ENCODE measurements around the gene GARS1.

GARS1 gene

DNA sequence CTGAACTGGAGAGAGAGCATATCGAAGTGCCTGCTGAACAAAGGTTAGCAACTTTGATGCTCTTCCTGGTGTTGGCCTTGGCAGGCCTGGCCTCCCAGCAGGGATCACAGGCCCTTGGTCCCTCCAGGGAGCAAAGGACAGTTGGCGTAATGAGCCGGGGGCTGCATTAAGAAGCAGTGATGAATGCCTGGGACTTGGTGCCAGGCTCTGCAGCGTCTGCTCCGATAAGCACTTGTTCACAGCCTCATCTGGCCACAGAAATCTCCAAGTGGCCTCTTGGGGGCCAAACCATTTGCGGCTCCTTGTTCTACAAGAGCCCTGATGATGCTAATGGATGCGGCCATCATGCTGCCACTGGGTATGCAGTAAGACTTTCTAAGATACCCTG is 55.7 kb downstream of the GARS1 start:
- WGBS = 93% methylated on average over 7 of the region's 7 CpGs
- Histone ChIP-seq H3K36me3 (ENCODE audit: control insufficient read depth in 1 of 2, insufficient read depth in 2 of 2, low read depth in 1 of 2, low read length in 2 of 2) (peaks cover 19 to 61% of the 10 kb centered on the region in 2 experiments), H3K18ac (ENCODE audit: low read depth in 1 of 2, low read length in 2 of 2) (no peak overlapping the region)

DNA sequence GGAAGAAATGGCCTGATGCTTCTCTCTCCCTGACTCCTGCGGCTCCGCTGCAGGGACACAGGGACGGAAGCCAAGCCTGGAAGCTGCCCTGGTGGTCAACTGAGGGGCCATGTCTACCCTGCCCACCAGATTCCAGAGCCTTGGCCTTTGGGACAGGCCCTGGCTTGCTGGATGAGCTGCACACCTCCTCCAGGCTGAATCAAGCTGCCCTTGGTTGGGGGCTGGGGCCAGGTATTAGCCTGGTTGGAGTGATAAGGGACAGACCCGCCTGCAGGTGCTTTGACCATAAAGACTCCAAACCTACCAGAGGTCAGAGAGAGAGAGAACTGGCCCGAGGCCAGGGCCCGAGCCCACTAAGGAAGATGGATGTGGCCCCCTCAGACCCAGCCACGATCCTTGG is 57.5 kb downstream of the GARS1 start:
- peaks cover 3 to 57% of the 10 kb centered on the region in 2 experiments for H3K36me3 ChIP-seq (ENCODE audit: control insufficient read depth in 1 of 2, insufficient read depth in 2 of 2, low read depth in 1 of 2, low read length in 2 of 2)

More for the DNA sequence above, 55.7 kb downstream of the GARS1 start:
- Histone ChIP-seq H3K4me2 (ENCODE audit: low read length, poor library complexity, severe bottlenecking) (no peak overlapping the region), H2BK5ac (ENCODE audit: low read depth, low read length, poor library complexity, severe bottlenecking) (no peak overlapping the region), H2BK120ac (ENCODE audit: low read depth, low read length) (no peak overlapping the region), H2AFZ (ENCODE audit: low read depth, low read length) (no peak overlapping the region), H3K14ac (ENCODE audit: low read length in 2 of 2) (no peak overlapping the region), H3K9ac (ENCODE audit: low read length) (no peak overlapping the region), H2BK15ac (ENCODE audit: low read depth, poor library complexity, severe bottlenecking) (no peak overlapping the region), H3K9me3 (ENCODE audit: control insufficient read depth, low read length) (no peaks in the 10 kb centered on the region), H3K4me3 (ENCODE audit: insufficient read depth in 1 of 2, low read depth in 1 of 2, low read length in 2 of 2) (no peak overlapping the region), H2AK5ac (ENCODE audit: low read length, severe bottlenecking) (no peak overlapping the region), H3K79me1 (replicated peaks; ENCODE audit: low read length, poor library complexity, severe bottlenecking) (peaks cover 5% of the 10 kb centered on the region), H3K4ac (ENCODE audit: low read depth in 1 of 2, low read length in 2 of 2) (no peak overlapping the region), H3K4me1 (ENCODE audit: control insufficient read depth, insufficient read depth, low read depth, low read length) (peaks cover 3% of the 10 kb centered on the region), H2BK12ac (ENCODE audit: low read length in 2 of 2) (no peak overlapping the region), H4K8ac (ENCODE audit: low read length) (no peak overlapping the region), H4K91ac (ENCODE audit: low read length) (no peak overlapping the region), H3K27me3 (ENCODE audit: control insufficient read depth in 1 of 2, insufficient read depth in 1 of 2, low read length in 2 of 2) (peaks cover 0 to 3% of the 10 kb centered on the region in 2 experiments), H3K23ac (ENCODE audit: low read length in 2 of 2) (no peak overlapping the region), H3K27ac (ENCODE audit: low read length, poor library complexity, severe bottlenecking) (no peak overlapping the region)
- DNase-seq = no peak

DNA sequence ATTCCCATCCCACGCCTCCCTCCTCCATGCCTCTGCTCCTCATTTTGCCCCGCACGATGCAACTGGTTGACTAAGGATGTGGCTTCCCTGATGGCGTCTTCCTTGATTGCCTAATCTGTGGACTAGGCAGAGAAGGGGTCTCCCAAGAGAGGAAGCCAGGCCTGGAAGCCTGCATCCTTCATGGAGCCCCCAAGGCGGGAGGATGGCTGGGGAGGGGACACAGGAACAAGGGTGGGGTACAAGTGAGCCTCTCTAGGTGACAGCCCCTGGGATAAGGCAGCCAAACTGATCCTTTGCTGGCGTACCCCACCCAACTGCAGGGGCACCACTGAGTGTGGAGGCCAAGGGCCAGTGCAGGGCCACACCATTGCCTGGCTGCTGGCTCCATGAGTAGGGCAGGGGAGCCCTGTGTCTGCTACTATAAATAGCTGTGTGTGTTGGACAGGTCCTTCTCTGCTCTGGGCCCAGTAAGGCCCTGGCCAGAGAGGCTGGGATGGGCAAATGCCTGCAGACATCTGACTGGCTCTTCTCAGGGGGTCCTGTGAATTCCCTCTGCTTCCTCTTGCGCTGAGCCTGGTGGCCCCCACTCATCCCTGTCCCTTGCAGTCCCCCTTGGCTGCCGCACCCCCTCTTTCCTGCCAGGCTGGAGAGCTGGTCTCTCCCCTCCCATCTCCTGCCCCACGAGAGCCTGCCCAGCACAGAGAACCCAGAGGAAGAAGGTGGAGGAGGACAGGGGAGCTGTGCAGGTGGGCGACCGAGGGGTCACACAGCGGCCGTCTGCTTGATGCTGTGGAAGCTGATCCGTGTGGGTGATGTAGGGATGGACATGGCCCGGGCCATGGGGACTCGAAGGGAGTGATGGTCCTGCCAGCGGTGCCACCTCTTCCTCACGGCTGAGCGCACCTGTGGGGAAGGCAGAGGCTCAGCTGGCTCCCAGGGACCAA is 58.3 kb downstream of the GARS1 start:
- Histone ChIP-seq H3K4me1 (ENCODE audit: control insufficient read depth, insufficient read depth, low read depth, low read length) (no peaks in the 10 kb centered on the region), H2BK5ac (ENCODE audit: low read depth, low read length, poor library complexity, severe bottlenecking) (no peak overlapping the region), H3K27ac (ENCODE audit: low read length, poor library complexity, severe bottlenecking) (no peak overlapping the region), H3K14ac (ENCODE audit: low read length in 2 of 2) (no peak overlapping the region), H3K23ac (ENCODE audit: low read length in 2 of 2) (no peak overlapping the region), H3K36me3 (ENCODE audit: control insufficient read depth in 1 of 2, insufficient read depth in 2 of 2, low read depth in 1 of 2, low read length in 2 of 2) (peaks cover 0 to 54% of the 10 kb centered on the region in 2 experiments), H3K4ac (ENCODE audit: low read depth in 1 of 2, low read length in 2 of 2) (no peak overlapping the region), H2AK5ac (ENCODE audit: low read length, severe bottlenecking) (no peak overlapping the region), H4K91ac (ENCODE audit: low read length) (peak overlapping the region; percentile 3), H3K9ac (ENCODE audit: low read length) (no peak overlapping the region), H2BK15ac (ENCODE audit: low read depth, poor library complexity, severe bottlenecking) (no peak overlapping the region), H3K4me2 (ENCODE audit: low read length, poor library complexity, severe bottlenecking) (no peak overlapping the region), H2BK12ac (ENCODE audit: low read length in 2 of 2) (no peak overlapping the region), H4K8ac (ENCODE audit: low read length) (no peak overlapping the region), H2AFZ (ENCODE audit: low read depth, low read length) (no peak overlapping the region), H3K9me3 (ENCODE audit: control insufficient read depth, low read length) (no peaks in the 10 kb centered on the region), H3K27me3 (ENCODE audit: control insufficient read depth in 1 of 2, insufficient read depth in 1 of 2, low read length in 2 of 2) (peaks cover 0 to 10% of the 10 kb centered on the region in 2 experiments), H3K4me3 (ENCODE audit: insufficient read depth in 1 of 2, low read depth in 1 of 2, low read length in 2 of 2) (no peak overlapping the region), H3K79me1 (replicated peaks; ENCODE audit: low read length, poor library complexity, severe bottlenecking) (peaks cover 5% of the 10 kb centered on the region), H3K18ac (ENCODE audit: low read depth in 1 of 2, low read length in 2 of 2) (no peak overlapping the region), H2BK120ac (ENCODE audit: low read depth, low read length) (no peak overlapping the region)
- no peak for DNase-seq
- 90% methylated on average over 18 of the region's 19 CpGs for WGBS

More for the DNA sequence above, 57.5 kb downstream of the GARS1 start:
- H3K27ac ChIP-seq (ENCODE audit: low read length, poor library complexity, severe bottlenecking) = no peak overlapping the region
- WGBS = 92% methylated on average over 7 of the region's 7 CpGs
- H3K4ac ChIP-seq (ENCODE audit: low read depth in 1 of 2, low read length in 2 of 2) = no peak overlapping the region
- no peak overlapping the region for H2BK5ac ChIP-seq (ENCODE audit: low read depth, low read length, poor library complexity, severe bottlenecking)
- H3K4me2 ChIP-seq (ENCODE audit: low read length, poor library complexity, severe bottlenecking) = no peak overlapping the region
- H4K8ac ChIP-seq (ENCODE audit: low read length) = no peak overlapping the region
- H2BK12ac ChIP-seq (ENCODE audit: low read length in 2 of 2) = no peak overlapping the region
- no peak overlapping the region for H2AK5ac ChIP-seq (ENCODE audit: low read length, severe bottlenecking)
- no peaks in the 10 kb centered on the region for H3K9me3 ChIP-seq (ENCODE audit: control insufficient read depth, low read length)
- no peak overlapping the region for H3K14ac ChIP-seq (ENCODE audit: low read length in 2 of 2)
- H3K4me1 ChIP-seq (ENCODE audit: control insufficient read depth, insufficient read depth, low read depth, low read length) = no peaks in the 10 kb centered on the region
- H2BK120ac ChIP-seq (ENCODE audit: low read depth, low read length) = no peak overlapping the region
- H3K9ac ChIP-seq (ENCODE audit: low read length) = no peak overlapping the region
- no peak overlapping the region for H4K91ac ChIP-seq (ENCODE audit: low read length)
- no peak overlapping the region for H3K23ac ChIP-seq (ENCODE audit: low read length in 2 of 2)
- no peak overlapping the region for H3K4me3 ChIP-seq (ENCODE audit: insufficient read depth in 1 of 2, low read depth in 1 of 2, low read length in 2 of 2)
- H2BK15ac ChIP-seq (ENCODE audit: low read depth, poor library complexity, severe bottlenecking) = no peak overlapping the region
- no peak overlapping the region for H2AFZ ChIP-seq (ENCODE audit: low read depth, low read length)
- no peak for DNase-seq
- H3K18ac ChIP-seq (ENCODE audit: low read depth in 1 of 2, low read length in 2 of 2) = no peak overlapping the region
- H3K79me1 ChIP-seq (replicated peaks; ENCODE audit: low read length, poor library complexity, severe bottlenecking) = peaks cover 5% of the 10 kb centered on the region
- H3K27me3 ChIP-seq (ENCODE audit: control insufficient read depth in 1 of 2, insufficient read depth in 1 of 2, low read length in 2 of 2) = peaks cover 0 to 10% of the 10 kb centered on the region in 2 experiments

DNA sequence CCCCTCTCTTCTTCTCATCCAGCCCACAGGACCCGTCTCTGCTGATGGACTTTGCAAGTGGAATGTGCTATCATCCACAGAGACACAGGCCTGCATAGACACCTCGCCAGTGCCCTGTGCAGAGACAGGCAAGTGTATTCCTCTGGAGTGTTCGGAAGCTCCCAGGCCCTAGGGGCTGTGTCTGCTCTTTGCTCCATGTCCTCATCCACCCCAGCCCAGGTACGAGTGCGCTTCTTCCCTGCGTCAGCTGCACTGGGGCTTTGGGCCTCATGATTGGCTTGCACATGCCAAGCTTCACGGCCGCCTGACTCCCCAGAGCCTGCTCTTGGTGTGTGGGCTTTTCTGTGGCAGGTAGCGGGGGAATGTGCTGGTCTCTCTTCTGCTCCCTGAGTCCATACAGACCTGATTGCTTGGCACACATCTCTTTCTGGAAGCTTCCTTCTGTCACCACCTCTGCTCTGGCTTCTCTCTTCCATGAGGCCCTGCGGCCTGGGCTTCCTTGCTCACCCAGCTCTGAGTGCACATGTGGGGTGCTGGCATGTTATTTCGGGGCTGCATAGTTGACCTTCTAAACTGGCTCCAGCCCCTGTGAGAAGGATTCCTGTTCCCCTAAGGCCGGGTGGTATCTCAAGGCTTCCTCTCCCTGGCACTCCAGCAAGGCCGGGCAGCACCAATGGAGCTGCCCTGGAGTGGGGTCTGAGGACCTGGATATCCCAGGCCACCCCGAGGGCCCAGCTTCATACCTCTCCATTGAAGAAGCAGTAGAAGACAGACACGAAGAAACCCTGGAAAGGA is 59.8 kb downstream of the GARS1 start:
- Histone ChIP-seq H3K18ac (ENCODE audit: low read depth in 1 of 2, low read length in 2 of 2) (no peak overlapping the region), H3K14ac (ENCODE audit: low read length in 2 of 2) (no peak overlapping the region), H3K4me3 (ENCODE audit: insufficient read depth in 1 of 2, low read depth in 1 of 2, low read length in 2 of 2) (no peak overlapping the region), H2AK5ac (ENCODE audit: low read length, severe bottlenecking) (no peak overlapping the region), H2AFZ (ENCODE audit: low read depth, low read length) (no peak overlapping the region), H3K4ac (ENCODE audit: low read depth in 1 of 2, low read length in 2 of 2) (no peak overlapping the region), H3K36me3 (ENCODE audit: control insufficient read depth in 1 of 2, insufficient read depth in 2 of 2, low read depth in 1 of 2, low read length in 2 of 2) (peaks cover 0 to 47% of the 10 kb centered on the region in 2 experiments), H3K9me3 (ENCODE audit: control insufficient read depth, low read length) (no peaks in the 10 kb centered on the region), H3K9ac (ENCODE audit: low read length) (no peak overlapping the region), H3K79me1 (replicated peaks; ENCODE audit: low read length, poor library complexity, severe bottlenecking) (peaks cover 1% of the 10 kb centered on the region), H4K91ac (ENCODE audit: low read length) (no peak overlapping the region), H4K8ac (ENCODE audit: low read length) (no peak overlapping the region), H3K27me3 (ENCODE audit: control insufficient read depth in 1 of 2, insufficient read depth in 1 of 2, low read length in 2 of 2) (peaks cover 0 to 10% of the 10 kb centered on the region in 2 experiments), H2BK120ac (ENCODE audit: low read depth, low read length) (no peak overlapping the region), H2BK15ac (ENCODE audit: low read depth, poor library complexity, severe bottlenecking) (no peak overlapping the region), H3K23ac (ENCODE audit: low read length in 2 of 2) (no peak overlapping the region), H3K4me2 (ENCODE audit: low read length, poor library complexity, severe bottlenecking) (no peak overlapping the region), H3K4me1 (ENCODE audit: control insufficient read depth, insufficient read depth, low read depth, low read length) (no peaks in the 10 kb centered on the region), H2BK12ac (ENCODE audit: low read length in 2 of 2) (no peak overlapping the region), H3K27ac (ENCODE audit: low read length, poor library complexity, severe bottlenecking) (no peak overlapping the region), H2BK5ac (ENCODE audit: low read depth, low read length, poor library complexity, severe bottlenecking) (no peak overlapping the region)
- 94% methylated on average over 15 of the region's 15 CpGs for WGBS
- DNase-seq = no peak
